ENCODE data around the gene ZFYVE26.

ZFYVE26 gene

GRCh38 chr14:67816326-67817002 lies at the start of gene ZFYVE26 (continued):
- TF ChIP-seq, protein P1, sequence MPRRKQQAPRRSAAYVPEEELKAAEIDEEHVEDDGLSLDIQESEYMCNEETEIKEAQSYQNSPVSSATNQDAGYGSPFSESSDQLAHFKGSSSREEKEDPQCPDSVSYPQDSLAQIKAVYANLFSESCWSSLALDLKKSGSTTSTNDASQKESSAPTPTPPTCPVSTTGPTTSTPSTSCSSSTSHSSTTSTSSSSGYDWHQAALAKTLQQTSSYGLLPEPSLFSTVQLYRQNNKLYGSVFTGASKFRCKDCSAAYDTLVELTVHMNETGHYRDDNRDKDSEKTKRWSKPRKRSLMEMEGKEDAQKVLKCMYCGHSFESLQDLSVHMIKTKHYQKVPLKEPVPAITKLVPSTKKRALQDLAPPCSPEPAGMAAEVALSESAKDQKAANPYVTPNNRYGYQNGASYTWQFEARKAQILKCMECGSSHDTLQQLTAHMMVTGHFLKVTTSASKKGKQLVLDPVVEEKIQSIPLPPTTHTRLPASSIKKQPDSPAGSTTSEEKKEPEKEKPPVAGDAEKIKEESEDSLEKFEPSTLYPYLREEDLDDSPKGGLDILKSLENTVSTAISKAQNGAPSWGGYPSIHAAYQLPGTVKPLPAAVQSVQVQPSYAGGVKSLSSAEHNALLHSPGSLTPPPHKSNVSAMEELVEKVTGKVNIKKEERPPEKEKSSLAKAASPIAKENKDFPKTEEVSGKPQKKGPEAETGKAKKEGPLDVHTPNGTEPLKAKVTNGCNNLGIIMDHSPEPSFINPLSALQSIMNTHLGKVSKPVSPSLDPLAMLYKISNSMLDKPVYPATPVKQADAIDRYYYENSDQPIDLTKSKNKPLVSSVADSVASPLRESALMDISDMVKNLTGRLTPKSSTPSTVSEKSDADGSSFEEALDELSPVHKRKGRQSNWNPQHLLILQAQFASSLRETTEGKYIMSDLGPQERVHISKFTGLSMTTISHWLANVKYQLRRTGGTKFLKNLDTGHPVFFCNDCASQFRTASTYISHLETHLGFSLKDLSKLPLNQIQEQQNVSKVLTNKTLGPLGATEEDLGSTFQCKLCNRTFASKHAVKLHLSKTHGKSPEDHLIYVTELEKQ (tag by site-specific recombination; IDR thresholded peaks at IDR 0.05; ENCODE audit: borderline replicate concordance) = no peak
- TF ChIP-seq ZNF274 (IDR thresholded peaks at IDR 0.05; ENCODE audit: low read length) (no peak), ZNF274 (tag by site-specific recombination; IDR thresholded peaks at IDR 0.05; ENCODE audit: borderline replicate concordance) (no peak), WT1 (tag by site-specific recombination; IDR thresholded peaks at IDR 0.05) (no peak), AEBP2 (tag by site-specific recombination; IDR thresholded peaks at IDR 0.05; ENCODE audit: borderline replicate concordance) (no peak), HIC1 (tag by site-specific recombination; IDR thresholded peaks at IDR 0.05) (no peak), ZBTB8A (tag by site-specific recombination; IDR thresholded peaks at IDR 0.05) (no peak), HOXD13 (CRISPR knock-in tag; IDR thresholded peaks at IDR 0.05; ENCODE audit: borderline replicate concordance) (no peak), ZNF558 (tag by site-specific recombination; IDR thresholded peaks at IDR 0.05) (0 out of 2 replicates have a peak, but pooled peaks have one; percentile 21), ZNF792 (tag by site-specific recombination; IDR thresholded peaks at IDR 0.05) (no peak), SP7 (tag by site-specific recombination; IDR thresholded peaks at IDR 0.05) (0 out of 2 replicates have a peak, but pooled peaks have one; percentile 55), IKZF3 (tag by site-specific recombination; IDR thresholded peaks at IDR 0.05) (peak; percentile 78), ZNF37A (tag by site-specific recombination; IDR thresholded peaks at IDR 0.05) (no peak), ZNF26 (tag by site-specific recombination; IDR thresholded peaks at IDR 0.05) (no peak), ZNF585B (tag by site-specific recombination; IDR thresholded peaks at IDR 0.05) (no peak), ZNF138 (tag by site-specific recombination; IDR thresholded peaks at IDR 0.05; ENCODE audit: borderline replicate concordance) (no peak), ZNF639 (tag by site-specific recombination; IDR thresholded peaks at IDR 0.05) (no peak), ZNF133 (tag by site-specific recombination; IDR thresholded peaks at IDR 0.05) (no peak), GLI4 (tag by site-specific recombination; IDR thresholded peaks at IDR 0.05) (no peak), ZNF510 (tag by site-specific recombination; IDR thresholded peaks at IDR 0.05; ENCODE audit: insufficient replicate concordance) (no peak), SP3 (tag by site-specific recombination; IDR thresholded peaks at IDR 0.05) (peak; percentile 54), ZNF514 (tag by site-specific recombination; IDR thresholded peaks at IDR 0.05) (no peak), ZFP37 (tag by site-specific recombination; IDR thresholded peaks at IDR 0.05) (no peak), OVOL3 (tag by site-specific recombination; IDR thresholded peaks at IDR 0.05) (peak; percentile 59; the same call in 1 of the 2 replicates), ZNF394 (tag by site-specific recombination; IDR thresholded peaks at IDR 0.05; ENCODE audit: borderline replicate concordance) (no peak), ZNF501 (tag by site-specific recombination; IDR thresholded peaks at IDR 0.05) (no peak), ZBTB44 (tag by site-specific recombination; IDR thresholded peaks at IDR 0.05) (no peak), ZNF596 (tag by site-specific recombination; IDR thresholded peaks at IDR 0.05) (no peak), BCL11B (tag by site-specific recombination; IDR thresholded peaks at IDR 0.05; ENCODE audit: low read depth) (no peak)
